SK-N-SH (cell line): Measurements from ENCODE around the gene HEXA.

Experiments used
- TCF12 ChIP-seq: IDR thresholded peaks from 2 replicates; pipeline ENCODE4 v1.4.0; 2012
- TF ChIP-seq, protein P1 (sequence below): IDR thresholded peaks from 2 replicates; pipeline ENCODE4 v1.6.1; 2012; ENCODE audit warnings: mild to moderate bottlenecking, low read depth, low read length, moderate library complexity
- TF ChIP-seq, protein P2 (sequence below): fragments of 200-600 bp; sonication (generic); IDR thresholded peaks from 2 replicates; pipeline ENCODE4 v1.6.1; 2017; ENCODE audit warnings: antibody characterized with exemption, mild to moderate bottlenecking, moderate library complexity

DNA sequence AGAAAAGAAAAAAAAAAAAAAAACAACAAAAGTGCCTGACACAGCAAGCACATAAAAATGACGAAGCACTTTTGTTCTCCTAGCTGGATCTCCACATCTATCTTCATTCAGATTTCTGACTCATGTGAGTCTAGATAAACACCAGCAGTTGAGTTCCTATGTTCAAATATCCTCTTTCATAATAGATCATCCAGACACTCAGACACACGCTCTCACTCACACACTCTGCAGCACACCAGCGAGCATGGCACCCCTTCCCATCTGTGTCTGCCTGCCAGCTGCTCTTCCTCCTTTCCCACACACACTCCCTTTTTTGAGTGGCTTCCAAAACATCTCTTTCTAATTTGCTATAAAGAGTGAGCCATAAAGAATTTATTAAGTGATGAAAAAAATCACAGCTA, 36.0 kb downstream of the HEXA start:
- TF ChIP-seq, protein P1, sequence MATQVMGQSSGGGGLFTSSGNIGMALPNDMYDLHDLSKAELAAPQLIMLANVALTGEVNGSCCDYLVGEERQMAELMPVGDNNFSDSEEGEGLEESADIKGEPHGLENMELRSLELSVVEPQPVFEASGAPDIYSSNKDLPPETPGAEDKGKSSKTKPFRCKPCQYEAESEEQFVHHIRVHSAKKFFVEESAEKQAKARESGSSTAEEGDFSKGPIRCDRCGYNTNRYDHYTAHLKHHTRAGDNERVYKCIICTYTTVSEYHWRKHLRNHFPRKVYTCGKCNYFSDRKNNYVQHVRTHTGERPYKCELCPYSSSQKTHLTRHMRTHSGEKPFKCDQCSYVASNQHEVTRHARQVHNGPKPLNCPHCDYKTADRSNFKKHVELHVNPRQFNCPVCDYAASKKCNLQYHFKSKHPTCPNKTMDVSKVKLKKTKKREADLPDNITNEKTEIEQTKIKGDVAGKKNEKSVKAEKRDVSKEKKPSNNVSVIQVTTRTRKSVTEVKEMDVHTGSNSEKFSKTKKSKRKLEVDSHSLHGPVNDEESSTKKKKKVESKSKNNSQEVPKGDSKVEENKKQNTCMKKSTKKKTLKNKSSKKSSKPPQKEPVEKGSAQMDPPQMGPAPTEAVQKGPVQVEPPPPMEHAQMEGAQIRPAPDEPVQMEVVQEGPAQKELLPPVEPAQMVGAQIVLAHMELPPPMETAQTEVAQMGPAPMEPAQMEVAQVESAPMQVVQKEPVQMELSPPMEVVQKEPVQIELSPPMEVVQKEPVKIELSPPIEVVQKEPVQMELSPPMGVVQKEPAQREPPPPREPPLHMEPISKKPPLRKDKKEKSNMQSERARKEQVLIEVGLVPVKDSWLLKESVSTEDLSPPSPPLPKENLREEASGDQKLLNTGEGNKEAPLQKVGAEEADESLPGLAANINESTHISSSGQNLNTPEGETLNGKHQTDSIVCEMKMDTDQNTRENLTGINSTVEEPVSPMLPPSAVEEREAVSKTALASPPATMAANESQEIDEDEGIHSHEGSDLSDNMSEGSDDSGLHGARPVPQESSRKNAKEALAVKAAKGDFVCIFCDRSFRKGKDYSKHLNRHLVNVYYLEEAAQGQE = no peak
- TF ChIP-seq, protein P2, sequence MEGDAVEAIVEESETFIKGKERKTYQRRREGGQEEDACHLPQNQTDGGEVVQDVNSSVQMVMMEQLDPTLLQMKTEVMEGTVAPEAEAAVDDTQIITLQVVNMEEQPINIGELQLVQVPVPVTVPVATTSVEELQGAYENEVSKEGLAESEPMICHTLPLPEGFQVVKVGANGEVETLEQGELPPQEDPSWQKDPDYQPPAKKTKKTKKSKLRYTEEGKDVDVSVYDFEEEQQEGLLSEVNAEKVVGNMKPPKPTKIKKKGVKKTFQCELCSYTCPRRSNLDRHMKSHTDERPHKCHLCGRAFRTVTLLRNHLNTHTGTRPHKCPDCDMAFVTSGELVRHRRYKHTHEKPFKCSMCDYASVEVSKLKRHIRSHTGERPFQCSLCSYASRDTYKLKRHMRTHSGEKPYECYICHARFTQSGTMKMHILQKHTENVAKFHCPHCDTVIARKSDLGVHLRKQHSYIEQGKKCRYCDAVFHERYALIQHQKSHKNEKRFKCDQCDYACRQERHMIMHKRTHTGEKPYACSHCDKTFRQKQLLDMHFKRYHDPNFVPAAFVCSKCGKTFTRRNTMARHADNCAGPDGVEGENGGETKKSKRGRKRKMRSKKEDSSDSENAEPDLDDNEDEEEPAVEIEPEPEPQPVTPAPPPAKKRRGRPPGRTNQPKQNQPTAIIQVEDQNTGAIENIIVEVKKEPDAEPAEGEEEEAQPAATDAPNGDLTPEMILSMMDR = no peak
- TF ChIP-seq TCF12 = peak; percentile 84
